ENCODE results near the gene COLGALT1.

Gene COLGALT1

DNA sequence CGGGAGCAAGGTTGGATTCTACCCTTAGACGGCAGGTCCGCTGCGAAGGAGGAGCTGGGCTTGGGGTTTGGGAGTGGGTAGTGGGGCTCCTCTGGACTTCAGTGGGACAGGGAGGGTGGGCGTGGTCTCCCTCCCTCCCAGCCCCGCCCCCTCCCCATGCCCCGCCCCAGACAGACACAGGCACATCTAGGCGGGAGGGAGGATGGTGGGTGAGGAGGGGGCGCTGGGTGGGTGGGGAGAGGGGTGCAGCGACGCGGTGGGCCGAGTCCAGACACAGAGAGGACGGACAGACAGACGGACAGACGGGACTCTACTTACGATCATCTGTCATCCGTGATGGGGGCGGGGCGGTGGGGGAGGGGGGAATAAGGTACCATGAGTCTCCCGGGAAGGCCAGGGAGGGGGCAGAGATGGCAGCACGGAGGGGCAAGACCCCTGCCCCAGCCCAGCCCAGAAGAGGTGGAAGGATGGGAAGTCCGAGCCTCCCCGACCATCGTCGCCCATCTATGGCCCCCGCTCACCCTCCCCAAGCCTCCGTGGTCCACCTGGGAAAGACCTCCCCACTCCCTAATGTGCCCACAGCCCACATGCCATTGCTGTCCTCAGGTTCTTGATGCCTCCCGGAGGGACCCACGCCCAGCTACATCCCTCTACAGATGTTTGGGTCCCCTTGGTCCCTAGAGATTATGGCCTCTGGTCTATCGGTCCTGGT, 67.9 kb downstream of the COLGALT1 start:
- DNase-seq (ENCODE audit: low spot score) = no peak

- no peak for DNase-seq (ENCODE audit: low spot score)
Observed at GRCh38 chr19:17624314-17624991, 69.0 kb downstream of the COLGALT1 start.

DNA sequence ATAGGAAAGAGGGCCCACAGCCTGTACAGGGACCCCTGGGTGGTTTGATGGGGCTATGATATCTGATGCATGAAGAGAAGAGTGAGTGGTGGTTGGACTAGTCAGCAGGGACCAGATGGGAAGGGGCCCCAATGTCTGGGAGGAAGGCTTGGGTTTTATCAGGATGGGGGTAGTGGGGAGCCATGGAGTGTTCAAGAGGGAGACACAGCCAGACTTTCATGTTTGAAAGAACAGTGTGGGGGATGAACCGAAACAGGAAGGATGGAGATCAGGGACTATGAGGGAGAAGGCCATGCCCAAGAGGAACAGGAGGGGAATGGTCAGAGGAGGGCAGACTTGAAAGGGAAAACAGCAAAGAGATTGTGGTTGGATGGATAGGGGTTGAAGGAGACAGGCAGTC, 69.6 kb downstream of the COLGALT1 start:
- no peak for DNase-seq (ENCODE audit: low spot score)

GRCh38 chr19:17625980-17626379, 70.5 kb downstream of the COLGALT1 start:
- no peak for DNase-seq (ENCODE audit: low spot score)

DNA sequence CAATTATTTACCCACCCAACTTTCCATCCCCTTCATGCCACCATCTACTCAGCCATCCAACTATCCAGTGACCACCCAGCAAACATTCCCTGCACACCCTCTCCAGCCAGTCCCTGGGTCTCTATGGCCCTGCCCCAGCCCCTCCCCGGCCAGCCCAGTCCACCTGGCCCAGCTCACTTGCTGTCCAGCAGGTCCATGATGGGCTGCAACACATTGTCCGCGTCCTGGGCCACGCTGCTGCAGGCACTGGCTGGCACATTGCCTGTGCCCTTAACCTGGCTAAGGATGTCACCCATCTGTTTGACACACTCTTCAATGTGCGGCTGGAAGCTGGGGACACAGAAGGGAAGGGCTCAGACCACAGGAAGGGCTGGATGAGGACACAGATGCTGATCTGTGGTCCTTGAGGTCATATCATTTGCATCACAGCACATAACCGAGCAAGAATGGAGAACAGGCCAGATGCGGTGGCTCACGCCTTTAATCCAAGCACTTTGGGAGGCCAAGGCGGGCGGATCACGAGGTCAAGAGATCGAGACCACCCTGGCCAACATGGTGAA, 71.1 kb downstream of the COLGALT1 start:
- DNase-seq (ENCODE audit: low spot score) = no peak

DNA sequence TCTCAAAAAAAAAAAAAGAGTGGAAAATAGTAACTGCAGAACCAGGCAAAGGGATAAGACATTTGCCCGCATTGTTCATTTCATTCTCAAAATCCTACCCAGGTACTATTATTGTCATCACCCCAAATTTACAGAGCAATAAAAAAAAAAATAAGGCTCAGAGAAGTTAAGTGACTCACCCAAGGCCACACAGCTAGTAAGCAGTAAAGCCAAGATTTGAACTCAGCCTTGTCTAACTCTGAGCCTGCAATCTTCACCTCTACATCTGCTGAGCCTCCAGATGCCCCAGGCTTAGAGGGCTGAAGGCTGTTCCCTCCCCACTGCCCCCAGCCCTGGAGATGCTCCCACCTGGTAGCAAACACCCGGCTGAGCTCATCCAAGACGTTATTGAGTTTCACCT, 71.7 kb downstream of the COLGALT1 start:
- no peak for DNase-seq (ENCODE audit: low spot score)

- no peak for DNase-seq (ENCODE audit: low spot score)
Observed at GRCh38 chr19:17627921-17628320, 72.5 kb downstream of the COLGALT1 start.

DNA sequence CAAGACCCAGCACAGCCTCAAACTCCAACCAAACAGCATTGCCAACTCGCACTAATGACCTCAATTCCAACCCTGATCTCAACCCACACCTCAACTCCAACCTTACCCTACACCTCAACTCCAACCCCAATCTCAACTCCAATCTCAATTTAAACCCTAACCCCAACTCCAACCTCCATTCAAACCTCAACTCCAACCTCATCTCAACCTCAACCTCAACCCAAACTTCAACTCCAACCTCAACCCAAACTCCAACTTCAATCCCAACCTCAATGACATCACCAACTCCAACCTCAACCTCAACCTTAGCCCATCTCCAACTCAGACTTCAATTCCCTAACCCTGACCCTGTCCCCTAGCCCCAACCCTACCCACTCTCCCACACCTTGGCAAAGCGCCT, 74.3 kb downstream of the COLGALT1 start:
- no peak for DNase-seq (ENCODE audit: low spot score)

GRCh38 chr19:17632577-17632976, 77.1 kb downstream of the COLGALT1 start:
- no peak for DNase-seq (ENCODE audit: low spot score)
